Trophoblast cell (in vitro differentiated cells and primary cell): Measurements from ENCODE around the gene WBP4.

ENCODE experiments used
- DNase-seq, 2 donors: peaks; one replicate each; pipeline ENCODE4 v3.0.0-alpha.2; 2016
- H2AFZ ChIP-seq: 2 replicates; pipeline ENCODE4 v1.6.1; 2013; ENCODE audit warnings: low read length, moderate library complexity, mild to moderate bottlenecking; ENCODE audit not compliant: insufficient read depth, poor library complexity
- H2AK5ac ChIP-seq: 2 replicates; pipeline ENCODE4 v1.6.1; 2013; ENCODE audit warnings: mild to moderate bottlenecking, low read length
- H2BK120ac ChIP-seq: 2 replicates; pipeline ENCODE4 v1.6.1; 2013; ENCODE audit warnings: low read length, mild to moderate bottlenecking, moderate library complexity; ENCODE audit not compliant: insufficient read depth, poor library complexity
- H2BK12ac ChIP-seq: 2 replicates; pipeline ENCODE4 v1.6.1; 2013; ENCODE audit warnings: mild to moderate bottlenecking, low read length, moderate library complexity
- H2BK5ac ChIP-seq: 2 replicates; pipeline ENCODE4 v1.6.1; 2013; ENCODE audit warnings: low read length, low read depth, moderate library complexity, mild to moderate bottlenecking; ENCODE audit not compliant: poor library complexity
- H3K14ac ChIP-seq: 2 replicates; pipeline ENCODE4 v1.6.1; 2013; ENCODE audit warnings: mild to moderate bottlenecking, low read length
- H3K18ac ChIP-seq: 2 replicates; pipeline ENCODE4 v1.6.1; 2013; ENCODE audit warnings: mild to moderate bottlenecking, low read length
- H3K23ac ChIP-seq: 2 replicates; pipeline ENCODE4 v1.6.1; 2013; ENCODE audit warnings: low read length
- H3K27ac ChIP-seq: 2 replicates; pipeline ENCODE4 v1.5.1; 2013; ENCODE audit warnings: low read depth, mild to moderate bottlenecking, inconsistent platforms, low read length, moderate library complexity
- H3K27me3 ChIP-seq: 2 replicates; pipeline ENCODE4 v1.6.1; 2013; ENCODE audit warnings: inconsistent platforms, mild to moderate bottlenecking, low read length, moderate library complexity; ENCODE audit not compliant: insufficient read depth
- H3K36me3 ChIP-seq, 2 experiments: 1 replicate in 1 of 2; 2 replicates in 1 of 2; pipeline ENCODE4 v1.6.1; 2013; ENCODE audit warnings: low read length in 2 of 2, mild to moderate bottlenecking in 2 of 2, moderate library complexity in 1 of 2; ENCODE audit not compliant: insufficient read depth in 2 of 2, control insufficient read depth in 1 of 2
- H3K4ac ChIP-seq: 2 replicates; pipeline ENCODE4 v1.6.1; 2013; ENCODE audit warnings: low read depth, mild to moderate bottlenecking, low read length, moderate library complexity
- H3K4me1 ChIP-seq, 2 experiments: 1 replicate in 1 of 2; 2 replicates in 1 of 2; pipeline ENCODE4 v1.6.1; 2013; ENCODE audit warnings: low read length in 2 of 2, mild to moderate bottlenecking in 2 of 2, moderate library complexity in 1 of 2; ENCODE audit not compliant: insufficient read depth in 2 of 2, control insufficient read depth in 1 of 2
- H3K4me2 ChIP-seq: 2 replicates; pipeline ENCODE4 v1.6.1; 2013; ENCODE audit warnings: inconsistent platforms, mild to moderate bottlenecking, low read length, moderate library complexity
- H3K4me3 ChIP-seq: 2 replicates; pipeline ENCODE4 v1.5.1; 2013; ENCODE audit warnings: mild to moderate bottlenecking, low read depth, low read length, inconsistent platforms
- H3K79me1 ChIP-seq: one replicate; pipeline ENCODE4 v1.6.1; 2013; ENCODE audit warnings: low read length
- H3K79me2 ChIP-seq: 2 replicates; pipeline ENCODE4 v1.6.1; 2013; ENCODE audit warnings: low read length, mild to moderate bottlenecking; ENCODE audit not compliant: control insufficient read depth, insufficient read depth, poor library complexity
- H3K9ac ChIP-seq: 2 replicates; pipeline ENCODE4 v1.6.1; 2013; ENCODE audit warnings: mild to moderate bottlenecking, low read length
- H3K9me3 ChIP-seq: 2 replicates; pipeline ENCODE4 v1.6.1; 2013; ENCODE audit warnings: low read depth, mild to moderate bottlenecking, control low read depth, inconsistent platforms, low read length; ENCODE audit not compliant: insufficient read depth
- H4K12ac ChIP-seq: 2 replicates; pipeline ENCODE4 v1.6.1; 2013; ENCODE audit warnings: low read depth, mild to moderate bottlenecking, low read length, moderate library complexity
- H4K8ac ChIP-seq: 2 replicates; pipeline ENCODE4 v1.6.1; 2013; ENCODE audit warnings: low read depth, mild to moderate bottlenecking, low read length, moderate library complexity
- H4K91ac ChIP-seq: one replicate; pipeline ENCODE4 v1.6.1; 2013; ENCODE audit warnings: low read depth, mild to moderate bottlenecking, low read length, moderate library complexity
- WGBS: extraction: QIAGEN DNeasy Blood & Tissue Kit; methylation state at CpG from one replicate; pipeline ENCODE4 v1.1.7; 2013; ENCODE audit warnings: missing lambda C conversion rate; ENCODE audit not compliant: insufficient read length, insufficient coverage; ENCODE audit errors: extremely low coverage; 5-methylcytosine and 5-hydroxymethylcytosine counted together

Gene WBP4

DNA sequence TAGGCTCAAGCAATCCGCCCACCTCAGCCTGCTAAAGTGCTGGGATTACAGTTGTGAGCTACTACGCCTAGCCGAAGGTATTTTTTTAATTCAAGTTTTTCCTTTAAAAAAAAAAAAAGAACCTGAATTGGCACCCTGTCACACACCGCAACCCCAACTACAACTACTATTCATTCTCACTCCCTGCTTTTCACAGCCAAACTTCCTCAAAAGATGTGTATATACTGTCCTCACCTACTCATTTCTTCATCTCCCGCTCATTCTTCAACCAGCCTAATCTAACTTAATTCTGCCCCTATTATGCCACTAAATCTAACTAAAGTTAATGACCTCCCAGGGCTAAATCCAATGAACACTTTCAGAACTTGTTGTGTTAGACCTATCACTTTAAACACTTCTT, 12.7 kb upstream of the WBP4 start:
- Histone ChIP-seq H4K91ac (no peak overlapping the region), H3K4me2 (no peak overlapping the region), H2BK5ac (no peak overlapping the region), H3K27ac (no peak overlapping the region), H2BK120ac (no peak overlapping the region), H2AK5ac (no peak overlapping the region), H3K14ac (no peak overlapping the region), H4K8ac (no peak overlapping the region), H2AFZ (no peak overlapping the region), H2BK12ac (no peak overlapping the region), H3K27me3 (no peaks in the 10 kb centered on the region), H3K79me2 (no peaks in the 10 kb centered on the region), H3K18ac (no peak overlapping the region), H4K12ac (no peak overlapping the region), H3K36me3 (peaks cover 7 to 8% of the 10 kb centered on the region in 2 experiments), H3K9me3 (peaks cover 6% of the 10 kb centered on the region), H3K4ac (no peak overlapping the region), H3K4me3 (no peak overlapping the region), H3K9ac (no peak overlapping the region), H3K79me1 (no peaks in the 10 kb centered on the region), H3K23ac (no peak overlapping the region), H3K4me1 (no peaks in the 10 kb centered on the region)
- DNase-seq: no peak
- 100% methylated on average over 1 of the region's 5 CpGs for WGBS

DNA sequence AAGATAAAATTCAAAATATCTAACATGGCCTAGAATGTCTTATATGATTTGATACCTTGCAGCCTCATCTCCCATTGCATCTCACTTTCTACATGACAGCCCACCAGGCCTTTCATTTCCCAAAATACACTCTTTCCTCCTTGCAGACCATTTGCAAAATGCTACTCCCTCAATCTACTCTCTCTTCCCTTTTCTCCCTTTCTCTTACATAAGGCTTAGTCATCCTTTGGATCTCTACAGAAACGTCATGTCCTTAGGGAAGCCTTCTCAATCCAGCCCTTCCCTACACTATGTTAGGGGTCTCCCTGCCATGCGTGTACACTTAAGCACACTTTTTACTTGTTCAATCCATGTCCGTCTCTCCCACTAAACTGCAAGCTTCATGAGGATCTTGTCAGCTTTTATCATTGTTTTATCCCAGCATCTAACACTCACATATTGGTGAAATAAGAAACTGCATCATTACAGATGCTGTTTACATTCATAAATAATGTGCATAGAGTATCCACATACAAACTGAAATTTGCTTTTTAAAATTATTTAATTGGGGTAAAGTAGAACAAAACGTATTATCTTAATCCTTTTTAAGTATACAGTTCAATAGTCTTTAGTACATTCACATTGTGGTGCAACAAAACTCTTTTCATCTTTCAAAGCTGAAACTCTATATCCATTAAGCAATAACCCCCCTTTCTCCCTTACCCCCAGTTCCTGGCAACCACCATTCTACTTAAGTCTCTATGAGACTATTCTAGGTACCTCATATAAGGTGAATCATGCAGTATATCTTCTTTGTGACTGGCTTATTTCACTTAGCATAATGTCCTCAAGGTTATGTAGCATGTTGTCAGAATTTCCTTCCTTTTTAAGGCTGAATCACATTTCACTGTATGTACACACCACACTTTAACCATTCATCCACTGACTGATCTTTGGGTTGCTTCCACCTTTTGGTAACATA, 11.5 kb upstream of the WBP4 start:
- H2BK12ac ChIP-seq: no peak overlapping the region
- no peak overlapping the region for H3K4me2 ChIP-seq
- peaks cover 7 to 8% of the 10 kb centered on the region in 2 experiments for H3K36me3 ChIP-seq
- H3K4me3 ChIP-seq: no peak overlapping the region
- no peak overlapping the region for H2AK5ac ChIP-seq
- no peak overlapping the region for H3K23ac ChIP-seq
- no peak overlapping the region for H3K27ac ChIP-seq
- H3K18ac ChIP-seq: no peak overlapping the region
- H3K4me1 ChIP-seq: no peaks in the 10 kb centered on the region
- H3K14ac ChIP-seq: no peak overlapping the region
- peaks cover 6% of the 10 kb centered on the region for H3K9me3 ChIP-seq
- H2BK5ac ChIP-seq: no peak overlapping the region
- no peaks in the 10 kb centered on the region for H3K79me1 ChIP-seq
- no peak for DNase-seq
- H2AFZ ChIP-seq: no peak overlapping the region
- WGBS: no CpG with 5 or more reads among the region's 4 CpGs
- H3K9ac ChIP-seq: no peak overlapping the region
- no peak overlapping the region for H3K4ac ChIP-seq
- no peak overlapping the region for H4K12ac ChIP-seq
- H3K27me3 ChIP-seq: no peaks in the 10 kb centered on the region
- no peak overlapping the region for H2BK120ac ChIP-seq
- no peak overlapping the region for H4K91ac ChIP-seq
- H4K8ac ChIP-seq: no peak overlapping the region
- no peaks in the 10 kb centered on the region for H3K79me2 ChIP-seq

DNA sequence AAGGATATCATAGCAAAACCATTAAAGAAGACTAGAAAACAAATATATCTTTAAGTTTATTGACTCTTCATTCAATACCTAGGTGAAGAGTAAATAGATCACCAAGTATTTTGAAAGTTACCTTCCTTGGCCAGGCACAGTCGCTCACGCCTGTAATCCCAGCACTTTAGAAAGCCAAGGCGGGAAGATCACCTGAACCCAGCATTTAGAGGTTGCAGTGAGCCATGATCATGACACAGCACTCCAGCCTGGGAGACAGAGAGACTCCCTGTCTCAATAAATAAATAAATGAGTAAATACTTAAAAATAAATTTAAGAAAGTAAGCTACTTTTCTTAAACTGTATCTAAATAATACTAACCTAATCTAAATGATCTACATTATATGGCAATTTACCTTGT, 8.9 kb upstream of the WBP4 start:
- Histone ChIP-seq H3K4me3 (no peak overlapping the region), H2AFZ (no peak overlapping the region), H3K4me2 (no peak overlapping the region), H3K23ac (no peak overlapping the region), H2BK120ac (no peak overlapping the region), H4K12ac (no peak overlapping the region), H3K79me1 (no peaks in the 10 kb centered on the region), H2BK12ac (no peak overlapping the region), H2AK5ac (no peak overlapping the region), H3K4ac (peak overlapping the region; percentile 33), H3K9ac (no peak overlapping the region), H2BK5ac (no peak overlapping the region), H3K79me2 (peaks cover 2% of the 10 kb centered on the region), H3K36me3 (peaks cover 8 to 9% of the 10 kb centered on the region in 2 experiments), H3K27ac (no peak overlapping the region), H3K14ac (no peak overlapping the region), H3K18ac (no peak overlapping the region), H3K4me1 (no peaks in the 10 kb centered on the region), H4K8ac (no peak overlapping the region), H3K9me3 (peaks cover 6% of the 10 kb centered on the region), H3K27me3 (no peaks in the 10 kb centered on the region), H4K91ac (no peak overlapping the region)
- DNase-seq: no peak
- WGBS: no CpG with 5 or more reads among the region's 3 CpGs

DNA sequence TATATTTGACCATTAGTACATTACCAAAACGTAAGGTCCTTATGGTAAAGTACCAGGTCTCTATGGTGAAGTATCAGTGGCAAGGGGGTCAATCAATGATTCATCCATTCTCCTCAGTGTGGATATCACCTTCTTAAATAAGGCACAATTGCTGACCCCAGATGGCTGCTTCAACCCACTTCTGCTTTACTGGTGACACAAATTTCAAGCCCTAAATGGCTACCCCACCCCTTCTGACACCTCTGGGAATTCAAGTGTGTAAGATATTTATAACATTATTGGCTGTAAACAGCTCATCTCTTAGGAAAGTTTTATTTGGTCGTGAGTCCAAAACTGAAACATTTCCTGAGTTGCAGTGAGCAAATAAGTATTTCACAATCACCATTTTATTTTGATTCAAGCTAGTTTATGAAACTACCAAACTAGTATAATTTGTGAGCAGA, 7.9 kb upstream of the WBP4 start:
- Histone ChIP-seq H3K27me3 (no peaks in the 10 kb centered on the region), H3K27ac (no peak overlapping the region), H3K23ac (no peak overlapping the region), H2BK5ac (no peak overlapping the region), H3K79me1 (no peaks in the 10 kb centered on the region), H3K9ac (no peak overlapping the region), H3K14ac (no peak overlapping the region), H4K91ac (no peak overlapping the region), H3K4ac (peak overlapping the region; percentile 72), H3K18ac (no peak overlapping the region), H2BK12ac (no peak overlapping the region), H4K12ac (no peak overlapping the region), H3K36me3 (peaks cover under 1 to 3% of the 10 kb centered on the region in 2 experiments), H3K4me2 (no peak overlapping the region), H2BK120ac (no peak overlapping the region), H3K9me3 (no peaks in the 10 kb centered on the region), H3K4me1 (peaks cover 2 to 3% of the 10 kb centered on the region in 2 experiments), H3K79me2 (peaks cover 6% of the 10 kb centered on the region), H2AK5ac (no peak overlapping the region), H3K4me3 (no peak overlapping the region), H2AFZ (no peak overlapping the region), H4K8ac (no peak overlapping the region)
- DNase-seq: peak; percentile 33 to 46
- no CpG with 5 or more reads among the region's 2 CpGs for WGBS
